HUES48 (cell line): ENCODE data around the gene SUPT5H.

ENCODE experiments used
- H3K27ac ChIP-seq: one replicate; pipeline ENCODE4 v1.7.0; 2013; ENCODE audit warnings: low read depth, low read length, inconsistent platforms
- H3K27me3 ChIP-seq: 2 replicates; pipeline ENCODE4 v1.6.1; 2013; ENCODE audit warnings: mild to moderate bottlenecking, low read length; ENCODE audit not compliant: control insufficient read depth, insufficient read depth
- H3K36me3 ChIP-seq: 2 replicates; pipeline ENCODE4 v1.6.1; 2013; ENCODE audit warnings: low read length; ENCODE audit not compliant: control insufficient read depth, insufficient read depth
- H3K4me1 ChIP-seq: 2 replicates; pipeline ENCODE4 v1.6.1; 2013; ENCODE audit warnings: mild to moderate bottlenecking, low read length; ENCODE audit not compliant: control insufficient read depth, insufficient read depth
- H3K4me3 ChIP-seq: 2 replicates; pipeline ENCODE4 v1.5.1; 2013; ENCODE audit warnings: mild to moderate bottlenecking, low read depth, low read length
- H3K9ac ChIP-seq: 2 replicates; pipeline ENCODE4 v1.6.1; 2013; ENCODE audit warnings: mild to moderate bottlenecking, low read depth, low read length, moderate library complexity
- H3K9me3 ChIP-seq: 2 replicates; pipeline ENCODE4 v1.6.1; 2013; ENCODE audit warnings: low read length; ENCODE audit not compliant: control insufficient read depth, insufficient read depth

SUPT5H gene

DNA sequence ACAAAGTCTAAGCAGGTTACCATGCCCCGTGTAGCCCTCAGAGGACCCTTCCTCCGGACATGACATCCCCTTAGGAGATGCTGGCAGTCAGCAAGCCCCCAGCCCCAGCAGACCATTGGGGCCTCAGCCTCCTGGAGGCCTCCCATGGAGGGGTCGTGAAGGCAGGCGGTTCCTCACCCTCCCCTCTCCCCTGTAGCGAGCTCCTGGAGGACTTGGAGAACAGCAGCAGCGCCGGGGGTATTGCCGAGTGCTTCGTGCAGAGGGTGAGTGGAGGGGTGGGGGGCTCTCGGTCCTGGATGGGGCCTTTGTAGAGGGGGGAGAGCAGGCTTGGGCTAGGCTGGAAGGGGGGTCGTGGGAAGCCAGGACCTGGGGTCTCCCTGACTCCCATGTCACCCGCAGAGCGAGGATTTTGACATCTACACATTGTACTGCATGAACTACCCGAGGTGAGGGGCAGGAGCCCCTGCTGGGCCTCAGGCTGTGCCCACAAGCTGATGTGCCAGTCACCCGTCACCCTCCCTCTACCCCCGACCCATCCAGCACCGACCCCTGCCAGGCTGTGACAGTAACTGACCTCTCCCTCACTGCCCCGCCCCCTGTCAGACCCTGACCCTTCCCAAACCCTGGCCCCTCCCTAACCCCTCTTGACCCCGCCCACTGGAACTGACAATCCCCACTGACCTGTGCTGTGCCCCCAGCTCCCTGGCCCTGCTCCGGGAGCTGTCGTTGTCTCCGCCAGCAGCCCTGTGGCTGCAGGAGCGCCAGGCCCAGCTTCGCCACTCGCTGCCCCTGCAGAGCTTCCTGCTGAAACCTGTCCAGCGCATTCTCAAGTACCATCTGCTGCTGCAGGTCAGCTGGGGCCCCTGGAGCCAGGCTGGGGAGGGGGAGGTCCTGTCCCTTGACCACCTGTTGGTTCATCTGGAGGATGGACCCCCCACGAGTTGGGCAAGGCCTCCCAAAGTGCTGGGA lies 28.9 kb upstream of the SUPT5H start:
- H3K36me3 ChIP-seq = peaks cover 55% of the 10 kb centered on the region
- no peak overlapping the region for H3K9ac ChIP-seq
- no peaks in the 10 kb centered on the region for H3K27me3 ChIP-seq
- H3K27ac ChIP-seq = no peak overlapping the region
- no peak overlapping the region for H3K4me3 ChIP-seq
- H3K9me3 ChIP-seq = no peaks in the 10 kb centered on the region
- H3K4me1 ChIP-seq = peaks cover 13% of the 10 kb centered on the region

DNA sequence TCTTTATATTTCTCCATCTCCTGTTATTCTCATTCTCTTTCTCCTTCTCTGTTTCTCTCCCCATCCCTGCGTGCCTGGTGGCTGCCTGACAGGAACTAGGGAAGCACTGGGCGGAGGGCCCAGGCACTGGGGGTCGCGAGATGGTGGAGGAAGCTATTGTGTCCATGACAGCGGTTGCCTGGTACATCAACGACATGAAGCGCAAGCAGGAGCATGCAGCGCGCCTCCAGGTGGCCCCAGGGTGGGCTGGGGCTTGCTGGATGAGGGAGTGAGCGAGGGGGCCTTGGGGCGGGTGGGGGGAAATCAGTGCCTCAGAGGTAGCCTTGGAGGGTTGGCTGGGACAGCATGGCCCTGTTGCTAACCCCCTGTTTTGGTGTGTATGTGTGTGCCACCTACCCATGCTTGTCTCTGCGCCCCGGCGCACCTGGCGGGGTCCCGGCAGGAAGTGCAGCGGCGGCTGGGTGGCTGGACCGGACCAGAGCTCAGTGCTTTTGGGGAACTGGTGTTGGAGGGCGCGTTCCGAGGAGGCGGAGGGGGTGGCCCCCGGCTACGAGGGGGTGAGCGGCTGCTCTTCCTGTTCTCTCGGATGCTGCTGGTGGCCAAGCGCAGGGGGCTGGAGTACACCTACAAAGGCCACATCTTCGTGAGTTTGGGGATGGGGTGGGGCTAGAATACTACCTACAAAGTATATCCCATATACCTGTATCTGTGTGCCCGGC lies 27.8 kb upstream of the SUPT5H start:
- no peak overlapping the region for H3K4me3 ChIP-seq
- peaks cover 10% of the 10 kb centered on the region; the same call in 1 of the 2 replicates for H3K4me1 ChIP-seq
- no peak overlapping the region for H3K9ac ChIP-seq
- H3K9me3 ChIP-seq = no peaks in the 10 kb centered on the region
- no peaks in the 10 kb centered on the region for H3K27me3 ChIP-seq
- no peak overlapping the region for H3K27ac ChIP-seq
- H3K36me3 ChIP-seq = peaks cover 65% of the 10 kb centered on the region

DNA sequence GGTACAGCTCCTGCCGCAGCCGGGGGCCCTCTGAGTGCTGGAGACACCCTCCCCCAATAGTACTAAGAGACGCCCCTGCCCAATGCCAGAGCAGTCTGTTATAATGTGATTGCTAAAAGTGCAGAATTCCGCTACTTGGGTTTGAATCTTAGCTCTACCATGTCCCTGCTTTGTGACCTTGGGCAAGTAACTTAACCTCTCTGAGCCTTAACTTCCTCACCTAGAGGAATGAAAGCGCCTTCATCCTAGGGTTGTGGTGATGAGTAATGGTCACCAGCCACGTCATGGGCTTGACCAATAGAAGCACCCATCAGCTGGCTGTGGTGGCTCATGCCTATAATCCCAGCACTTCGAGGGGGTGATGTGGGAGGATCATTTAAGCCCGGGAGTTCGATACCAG lies 26.4 kb upstream of the SUPT5H start:
- Histone ChIP-seq H3K27me3 (no peaks in the 10 kb centered on the region), H3K4me1 (peaks cover 10% of the 10 kb centered on the region; the same call in 1 of the 2 replicates), H3K4me3 (no peak overlapping the region), H3K9ac (no peak overlapping the region), H3K36me3 (peaks cover 79% of the 10 kb centered on the region), H3K27ac (no peak overlapping the region), H3K9me3 (no peaks in the 10 kb centered on the region)

DNA sequence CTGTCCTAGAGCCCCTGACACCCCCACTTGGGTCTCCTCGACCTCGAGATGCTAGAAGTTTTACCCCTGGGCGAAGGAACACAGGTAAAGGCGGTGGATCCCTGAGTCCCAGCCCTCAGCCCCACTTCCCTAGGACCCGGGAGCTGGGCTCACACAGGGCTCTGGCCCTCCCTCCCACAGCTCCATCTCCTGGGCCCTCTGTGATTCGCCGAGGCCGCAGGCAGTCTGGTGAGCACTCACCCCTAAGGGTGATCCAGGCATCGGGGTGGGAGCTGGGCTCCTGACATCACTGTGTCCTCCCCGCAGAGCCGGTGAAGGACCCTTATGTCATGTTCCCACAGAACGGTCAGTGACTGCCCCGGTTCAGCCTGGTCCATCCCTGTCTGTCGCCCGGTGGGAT lies 24.6 kb upstream of the SUPT5H start:
- no peak overlapping the region for H3K4me3 ChIP-seq
- H3K27me3 ChIP-seq = no peaks in the 10 kb centered on the region
- H3K4me1 ChIP-seq = no peaks in the 10 kb centered on the region
- peaks cover 87% of the 10 kb centered on the region for H3K36me3 ChIP-seq
- no peaks in the 10 kb centered on the region for H3K9me3 ChIP-seq
- H3K9ac ChIP-seq = no peak overlapping the region
- no peak overlapping the region for H3K27ac ChIP-seq

DNA sequence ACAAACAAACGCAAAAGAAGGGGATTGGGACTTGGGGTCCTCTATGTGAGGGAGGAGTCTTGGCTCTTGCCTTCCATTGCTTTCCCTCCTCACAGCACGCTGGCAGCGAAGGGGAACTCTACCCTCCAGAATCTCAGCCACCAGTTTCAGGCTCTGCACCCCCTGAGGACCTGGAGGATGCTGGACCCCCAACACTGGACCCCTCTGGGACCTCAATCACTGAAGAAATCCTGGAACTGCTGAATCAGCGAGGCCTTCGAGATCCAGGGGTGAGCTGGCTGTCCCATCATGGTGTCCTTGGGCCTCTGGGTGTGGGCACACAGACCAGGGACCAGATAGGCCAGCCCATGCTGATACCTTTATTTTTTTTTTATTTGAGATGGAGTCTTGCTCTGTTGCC lies 23.4 kb upstream of the SUPT5H start:
- Histone ChIP-seq H3K9me3 (no peaks in the 10 kb centered on the region), H3K27me3 (no peaks in the 10 kb centered on the region), H3K4me1 (peaks cover 7% of the 10 kb centered on the region; the same call in 1 of the 2 replicates), H3K36me3 (peaks cover 77% of the 10 kb centered on the region), H3K27ac (no peak overlapping the region), H3K9ac (no peak overlapping the region), H3K4me3 (no peak overlapping the region)

DNA sequence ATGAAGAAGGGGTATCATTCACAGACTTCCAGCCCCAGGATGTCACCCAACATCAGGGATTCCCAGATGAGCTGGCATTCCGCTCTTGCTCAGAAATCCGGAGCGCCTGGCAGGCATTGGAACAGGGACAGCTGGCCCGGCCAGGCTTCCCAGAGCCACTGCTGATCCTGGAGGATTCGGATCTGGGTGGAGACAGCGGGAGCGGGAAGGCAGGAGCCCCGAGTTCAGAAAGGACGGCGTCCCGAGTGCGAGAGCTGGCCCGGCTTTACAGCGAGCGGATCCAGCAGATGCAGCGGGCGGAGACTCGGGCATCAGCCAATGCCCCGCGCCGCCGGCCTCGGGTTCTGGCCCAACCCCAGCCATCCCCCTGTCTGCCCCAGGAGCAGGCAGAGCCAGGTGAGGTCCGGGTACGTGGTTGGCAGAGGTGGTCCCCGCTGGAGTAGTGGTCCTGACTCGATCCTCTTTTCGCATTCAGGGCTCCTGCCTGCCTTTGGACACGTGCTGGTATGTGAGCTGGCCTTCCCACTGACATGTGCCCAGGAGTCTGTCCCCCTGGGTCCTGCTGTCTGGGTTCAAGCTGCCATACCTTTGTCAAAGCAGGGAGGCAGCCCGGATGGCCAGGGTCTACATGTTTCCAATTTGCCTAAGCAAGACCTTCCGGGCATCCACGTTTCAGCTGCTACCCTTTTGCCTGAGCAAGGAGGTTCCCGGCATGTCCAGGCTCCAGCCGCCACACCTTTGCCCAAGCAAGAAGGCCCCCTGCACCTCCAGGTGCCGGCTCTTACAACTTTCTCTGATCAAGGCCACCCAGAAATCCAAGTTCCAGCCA lies 21.9 kb upstream of the SUPT5H start:
- Histone ChIP-seq H3K9me3 (no peaks in the 10 kb centered on the region), H3K4me1 (peaks cover 14% of the 10 kb centered on the region), H3K27me3 (no peaks in the 10 kb centered on the region), H3K27ac (no peak overlapping the region), H3K4me3 (no peak overlapping the region), H3K36me3 (peaks cover 65% of the 10 kb centered on the region), H3K9ac (no peak overlapping the region)

DNA sequence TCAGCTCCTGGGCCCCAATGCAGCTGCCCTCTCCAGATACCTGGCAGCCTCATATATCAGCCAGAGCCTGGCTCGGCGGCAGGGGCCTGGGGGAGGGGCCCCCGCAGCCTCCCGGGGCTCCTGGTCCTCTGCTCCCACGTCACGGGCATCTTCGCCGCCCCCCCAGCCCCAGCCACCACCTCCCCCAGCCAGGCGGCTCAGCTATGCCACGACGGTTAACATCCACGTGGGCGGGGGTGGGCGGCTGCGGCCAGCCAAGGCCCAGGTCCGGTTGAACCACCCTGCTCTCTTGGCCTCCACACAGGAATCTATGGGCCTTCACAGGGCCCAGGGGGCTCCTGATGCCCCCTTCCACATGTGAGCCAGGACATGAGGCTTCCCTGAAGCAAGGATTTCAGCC lies 20.4 kb upstream of the SUPT5H start:
- Histone ChIP-seq H3K4me3 (no peak overlapping the region), H3K9me3 (no peaks in the 10 kb centered on the region)

DNA sequence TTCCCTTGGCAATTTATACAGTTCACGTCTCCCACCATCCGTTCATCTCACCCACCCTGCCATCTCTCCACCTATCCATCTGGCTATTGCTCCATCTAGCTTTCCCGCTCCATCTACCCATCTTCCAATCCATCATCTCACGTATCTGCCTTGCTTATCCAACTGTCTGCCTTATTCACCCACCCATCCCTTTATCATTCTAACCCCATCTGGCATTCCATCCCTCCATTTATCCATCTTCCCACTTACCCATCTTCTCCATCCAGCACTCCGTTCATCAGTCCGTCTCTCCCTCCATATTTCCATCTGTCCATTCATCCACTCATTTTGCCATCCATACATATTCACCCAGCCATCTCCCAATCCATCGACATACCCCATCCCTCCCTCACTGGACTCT lies 19.6 kb upstream of the SUPT5H start:
- Histone ChIP-seq H3K27ac (no peak overlapping the region), H3K4me1 (peaks cover 24% of the 10 kb centered on the region), H3K4me3 (no peak overlapping the region), H3K9me3 (no peaks in the 10 kb centered on the region), H3K9ac (no peak overlapping the region), H3K36me3 (peaks cover 49% of the 10 kb centered on the region), H3K27me3 (no peaks in the 10 kb centered on the region)

More for the DNA sequence above, 20.4 kb upstream of the SUPT5H start:
- Histone ChIP-seq H3K27ac (no peak overlapping the region), H3K27me3 (no peaks in the 10 kb centered on the region), H3K4me1 (peaks cover 20% of the 10 kb centered on the region), H3K9ac (no peak overlapping the region), H3K36me3 (peaks cover 56% of the 10 kb centered on the region)

DNA sequence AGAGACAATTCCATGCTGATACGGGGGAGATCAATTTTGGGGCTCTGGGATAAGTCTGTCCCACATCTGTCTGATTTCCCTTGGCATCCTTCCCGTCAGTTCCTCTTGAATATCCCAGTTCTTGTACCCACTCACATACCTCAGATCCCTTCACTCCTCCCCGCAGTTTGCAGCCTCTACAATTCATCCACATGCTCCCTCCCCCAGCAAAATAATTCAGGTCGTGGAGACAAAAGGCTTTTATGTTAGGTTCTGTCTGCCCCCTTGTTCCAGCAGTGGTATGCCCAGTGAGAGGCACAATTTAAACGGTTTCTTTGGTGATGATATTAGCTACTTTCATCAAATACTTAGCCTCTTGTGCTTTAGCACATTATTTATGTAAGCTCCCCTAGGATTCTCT lies 19.2 kb upstream of the SUPT5H start:
- no peak overlapping the region for H3K27ac ChIP-seq
- peaks cover 28% of the 10 kb centered on the region for H3K4me1 ChIP-seq
- H3K27me3 ChIP-seq = no peaks in the 10 kb centered on the region
- no peak overlapping the region for H3K4me3 ChIP-seq
- H3K36me3 ChIP-seq = peaks cover 45% of the 10 kb centered on the region
- no peaks in the 10 kb centered on the region for H3K9me3 ChIP-seq
- H3K9ac ChIP-seq = no peak overlapping the region

DNA sequence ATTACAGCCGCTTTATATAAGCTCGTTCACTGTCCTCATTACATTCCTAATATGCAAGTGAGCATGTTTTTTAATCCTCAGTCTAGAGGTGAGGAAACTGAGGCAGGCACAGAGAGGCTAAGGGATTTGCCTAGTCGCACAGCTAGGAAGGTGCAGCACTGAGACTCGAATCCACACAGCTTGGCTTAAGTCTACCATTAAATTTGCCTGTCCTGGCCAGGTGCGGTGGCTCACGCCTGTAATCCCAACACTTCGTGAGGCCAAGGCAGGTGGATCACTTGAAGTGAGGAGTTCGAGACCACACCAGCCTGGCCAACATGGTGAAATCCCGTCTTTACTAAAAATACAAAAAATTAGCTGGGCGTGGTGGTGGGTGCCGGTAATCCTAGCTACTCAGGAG lies 17.7 kb upstream of the SUPT5H start:
- Histone ChIP-seq H3K27me3 (no peaks in the 10 kb centered on the region), H3K36me3 (peaks cover 40% of the 10 kb centered on the region), H3K27ac (peak overlapping the region; percentile 94), H3K4me3 (no peak overlapping the region), H3K9me3 (no peaks in the 10 kb centered on the region), H3K9ac (no peak overlapping the region), H3K4me1 (peaks cover 29% of the 10 kb centered on the region)
